B cell (primary cell): Measurements from ENCODE around the gene CC2D1B. TPM values are rescaled to one million over a fixed set of nuclear protein-coding genes. Genes with fewer than 3 reads are reported as not detected.
"Not testable (repeated sequence)": the region's sequence is repeated elsewhere in the genome, so short reads cannot be mapped to it uniquely, and the experiment has no call there.

Source experiments
- ATAC-seq: fragments of 200-7000 bp; cut with Tn5 transposase; one replicate; pipeline ENCODE4 v1.10.0; 2021; ENCODE audit warnings: low read depth, mild to moderate bottlenecking, moderate number of reproducible peaks, moderate library complexity
- CTCF ChIA-PET: fragments of 350-600 bp; sonication (Branson Sonifier 250); formaldehyde crosslinking; loops from one replicate; lab custom pipeline; 2021; ENCODE audit warnings: antibody characterized with exemption, inconsistent platforms; lab: Charles Lee
- POLR2A ChIA-PET: fragments of 350-600 bp; sonication (Branson Sonifier 250); formaldehyde crosslinking; loops from one replicate; lab custom pipeline; 2021; ENCODE audit warnings: antibody characterized with exemption; lab: Charles Lee
- DNase-seq: peaks from one replicate; pipeline ENCODE4 v3.0.0; 2013
- H2AFZ ChIP-seq: 2 replicates; pipeline ENCODE4 v1.6.1; 2012; ENCODE audit warnings: mild to moderate bottlenecking, low read depth, low read length; ENCODE audit not compliant: insufficient read depth, poor library complexity, severe bottlenecking
- H3K27ac ChIP-seq, 2 donors: 1 replicate in 1 of 2; 2 replicates in 1 of 2; pipeline ENCODE4 v1.5.1; 2012 to 2013; ENCODE audit warnings: low read length in 2 of 2, mild to moderate bottlenecking in 2 of 2, moderate library complexity in 1 of 2
- H3K27me3 ChIP-seq, 4 experiments: fragments of 200-600 bp in 1 of 4; sonication (generic) in 1 of 4; replicated peaks in 1 of 4; 1 replicate in 2 of 4; 2 replicates in 2 of 4; pipeline versions ENCODE4 v1.6.1 to v1.7.0; 2013 to 2016; ENCODE audit warnings: low read length in 3 of 4, mild to moderate bottlenecking in 2 of 4, mixed read lengths in 1 of 4, moderate library complexity in 1 of 4; ENCODE audit not compliant: insufficient read depth in 4 of 4, control insufficient read depth in 3 of 4; ENCODE audit errors: control extremely low read depth in 1 of 4
- H3K36me3 ChIP-seq, 2 experiments: replicated peaks in 1 of 2; 1 replicate in 1 of 2; 2 replicates in 1 of 2; pipeline versions ENCODE4 v1.6.1 to v1.7.1; 2013; ENCODE audit warnings: low read length in 1 of 2; ENCODE audit not compliant: insufficient read depth in 2 of 2, control insufficient read depth in 1 of 2; ENCODE audit errors: control extremely low read depth in 1 of 2, extremely low read depth in 1 of 2
- H3K4me1 ChIP-seq, 2 donors: fragments of 200-600 bp in 1 of 2; sonication (generic) in 1 of 2; 1 replicate in 1 of 2; 2 replicates in 1 of 2; pipeline versions ENCODE4 v1.5.1 to v1.6.1; 2013 to 2017; ENCODE audit warnings: low read length in 2 of 2; ENCODE audit not compliant: control insufficient read depth in 2 of 2, insufficient read depth in 2 of 2
- H3K4me2 ChIP-seq: replicated peaks from 2 replicates; pipeline ENCODE3; 2012; ENCODE audit warnings: mild to moderate bottlenecking, low read depth, low read length; ENCODE audit not compliant: poor library complexity, severe bottlenecking
- H3K4me3 ChIP-seq, 5 experiments: fragments of 200-600 bp in 1 of 5; sonication (generic) in 1 of 5; 1 replicate in 3 of 5; 2 replicates in 2 of 5; pipeline versions ENCODE4 v1.5.1 to v1.7.0; 2011 to 2016; ENCODE audit warnings: low read length in 4 of 5, mild to moderate bottlenecking in 4 of 5, low read depth in 2 of 5, control low read depth in 1 of 5, moderate library complexity in 1 of 5; ENCODE audit not compliant: insufficient read depth in 1 of 5; ENCODE audit errors: control extremely low read depth in 1 of 5, extremely low read depth in 1 of 5
- H3K79me2 ChIP-seq: fragments of 200-600 bp; sonication (generic); one replicate; pipeline ENCODE4 v1.6.0; 2016; ENCODE audit warnings: low read length; ENCODE audit not compliant: control insufficient read depth, insufficient read depth
- H3K9ac ChIP-seq: fragments of 200-600 bp; sonication (generic); 2 replicates; pipeline ENCODE4 v1.6.1; 2017; ENCODE audit warnings: mild to moderate bottlenecking, low read length, moderate library complexity
- H3K9me3 ChIP-seq, 3 donors: one replicate each; pipeline versions ENCODE4 v1.6.1 to v1.7.1; 2013; ENCODE audit warnings: low read length in 2 of 3; ENCODE audit not compliant: control insufficient read depth in 2 of 3, insufficient read depth in 1 of 3; ENCODE audit errors: control extremely low read depth in 1 of 3
- H4K20me1 ChIP-seq: 2 replicates; pipeline ENCODE4 v1.6.0; 2012; ENCODE audit warnings: mild to moderate bottlenecking, low read length; ENCODE audit not compliant: insufficient read depth, control insufficient read depth, poor library complexity, severe bottlenecking
- H3K27ac Mint-ChIP-seq: one replicate; pipeline ENCODE4 v1.8.0; 2021; ENCODE audit warnings: mixed read lengths
- H3K27me3 Mint-ChIP-seq: one replicate; pipeline ENCODE4 v1.8.0; 2021; ENCODE audit warnings: mixed read lengths
- H3K4me1 Mint-ChIP-seq: one replicate; pipeline ENCODE4 v1.8.0; 2021; ENCODE audit warnings: mixed read lengths
- H3K4me3 Mint-ChIP-seq: one replicate; pipeline ENCODE4 v1.8.0; 2021; ENCODE audit warnings: mixed read lengths
- H3K9me3 Mint-ChIP-seq: one replicate; pipeline ENCODE4 v1.8.0; 2022; ENCODE audit warnings: mixed read lengths; ENCODE audit not compliant: insufficient read depth
- CTCF ChIP-seq: fragments of 200-600 bp; IDR thresholded peaks from one replicate; pipeline ENCODE4 v1.8.0; 2022; ENCODE audit warnings: antibody characterized with exemption, mild to moderate bottlenecking
- EZH2 ChIP-seq: IDR thresholded peaks from 2 replicates; pipeline ENCODE4 v1.6.1; 2012; ENCODE audit warnings: borderline replicate concordance, low read depth, mild to moderate bottlenecking, moderate library complexity, low read length; ENCODE audit not compliant: insufficient read depth, poor library complexity, severe bottlenecking
- WGBS: methylation state at CpG from one replicate; pipeline ENCODE4 v1.1.5; 2013; ENCODE audit warnings: missing lambda C conversion rate; ENCODE audit not compliant: insufficient coverage; 5-methylcytosine and 5-hydroxymethylcytosine counted together
- intact Hi-C: fragments of 100-400 bp; cut with micrococcal nuclease; formaldehyde crosslinking; loops from one replicate; pipeline ENCODE4 v1.10.0; 2022
- polyA plus RNA-seq: library from polyadenylated mRNA; depleted of rRNA; stranded (reverse); fragments of >200 nt; gene quantifications from 2 replicates; pipeline ENCODE4 v1.2.3, GENCODE V29; 2012
- total RNA-seq, 2 donors: library from RNA; stranded (reverse); fragments of 120-200 nt in 1 of 2; gene quantifications; 1 replicate in 1 of 2; 2 replicates in 1 of 2; pipeline versions ENCODE4 v1.2.3 to v1.2.4, GENCODE V29; 2013 to 2022

CC2D1B gene
- total and polyA plus RNA-seq, 2 donors (not counting 1 experiment from before 2014, with no cell fraction given), result 28.9 to 79.7 TPM

- no peak for ATAC-seq
These were observed 19.4 kb upstream of the CC2D1B start for GRCh38 chr1:52385376-52385775.

GRCh38 chr1:52369851-52370250 is 3.8 kb upstream of the CC2D1B start:
- CTCF ChIA-PET, H3K4me3 Mint-ChIP-seq, H3K9me3 Mint-ChIP-seq, H3K27ac Mint-ChIP-seq, H3K79me2 ChIP-seq, H2AFZ ChIP-seq, ATAC-seq, H3K36me3 ChIP-seq, H3K27me3 ChIP-seq, H3K4me2 ChIP-seq, H3K9ac ChIP-seq, H3K27ac ChIP-seq, H3K27me3 Mint-ChIP-seq, H3K9me3 ChIP-seq, POLR2A ChIA-PET, H3K4me3 ChIP-seq, H4K20me1 ChIP-seq, DNase-seq: not testable (repeated sequence)
- H3K4me1 ChIP-seq, result peaks cover 10 to 13% of the 10 kb centered on the region in 2 donors
- intact Hi-C loops, result loop anchor here (5.0 to 10.0 kb wide), 7 partner anchors 332 to 1575 kb away; partner anchors contain the start of genes IFT25, LRP8, LRRC42 and ZYG11A
- no CpG with 5 or more reads among the region's 1 CpG for WGBS
- peaks cover 24% of the 10 kb centered on the region for H3K4me1 Mint-ChIP-seq

More at GRCh38 chr1:52385376-52385775, 19.4 kb upstream of the CC2D1B start:
- no peaks in the 10 kb centered on the region for H3K36me3 ChIP-seq
- no peaks in the 10 kb centered on the region for H3K9me3 ChIP-seq
- H2AFZ ChIP-seq, result no peak overlapping the region
- Mint-ChIP-seq H3K9me3 (no peaks in the 10 kb centered on the region), H3K27ac (no peak overlapping the region), H3K4me3 (no peak overlapping the region), H3K4me1 (no peaks in the 10 kb centered on the region), H3K27me3 (no peaks in the 10 kb centered on the region)
- H3K79me2 ChIP-seq, result no peaks in the 10 kb centered on the region
- no peak overlapping the region for H3K4me2 ChIP-seq
- no peaks in the 10 kb centered on the region for H3K4me1 ChIP-seq
- 100% methylated on average over 2 of the region's 3 CpGs for WGBS
- intact Hi-C loops, result no loop called here
- CTCF ChIA-PET, result no interaction called here
- no peaks in the 10 kb centered on the region for H3K27me3 ChIP-seq
- no peak overlapping the region for H3K27ac ChIP-seq
- TF ChIP-seq EZH2 (no peak), CTCF (no peak)
- no peaks in the 10 kb centered on the region for H4K20me1 ChIP-seq
- H3K9ac ChIP-seq, result no peak overlapping the region
- POLR2A ChIA-PET, result no interaction called here
- no peak for DNase-seq
- H3K4me3 ChIP-seq, result no peak overlapping the region
